HCT116 (cell line): Measurements from ENCODE around the gene SHANK3. TPM values are rescaled to one million over a fixed set of nuclear protein-coding genes. Genes with fewer than 3 reads are reported as not detected.

ENCODE experiments used
- ATAC-seq: fragments of 200-7000 bp; cut with Tn5 transposase; 2 replicates; pipeline ENCODE4 v1.9.1; 2020; ENCODE audit warnings: mild to moderate bottlenecking, moderate library complexity
- BruUV-seq: library from RNA; stranded (reverse); fragments of 400-500 nt; replicated peaks from 2 replicates; lab custom pipeline; 2021; lab: Mats Ljungman, UMichigan
- CTCF ChIA-PET: fragments of 300-600 bp; sonication (Branson Sonifier 250); formaldehyde crosslinking; loops from one replicate; lab custom pipeline; 2021; ENCODE audit warnings: antibody characterized with exemption; lab: Charles Lee
- POLR2A ChIA-PET: fragments of 300-600, 350-600 bp; sonication (Branson Sonifier 250); formaldehyde crosslinking; loops from one replicate; lab custom pipeline; 2021; ENCODE audit warnings: antibody characterized with exemption; lab: Charles Lee
- RAD21 ChIA-PET, 2 experiments: fragments of 300-600 bp; sonication (Branson Sonifier 250); formaldehyde crosslinking; loops; one replicate each; lab custom pipeline; 2023; ENCODE audit warnings: low total read pairs in 2 of 2; ENCODE audit not compliant: uncharacterized antibody in 2 of 2, unreplicated experiment in 2 of 2, low non-redundant PET in 1 of 2; lab: Charles Lee
- DNase-seq: peaks from one replicate; pipeline ENCODE4 v3.0.0-alpha.2; 2010; ENCODE audit warnings: low read depth, low spot score
- H2AFZ ChIP-seq: fragments of 200-600 bp; shearing (Covaris generic), sonication (generic); 2 replicates; pipeline ENCODE4 v1.6.1; 2017; ENCODE audit warnings: low read depth, mixed run types, mixed read lengths, antibody characterized with exemption, low read length; ENCODE audit not compliant: poor library complexity, severe bottlenecking
- H3K27ac ChIP-seq: 2 replicates; pipeline ENCODE4 v1.5.1; 2012; ENCODE audit warnings: low read depth, low read length
- H3K27me3 ChIP-seq: fragments of 200-600 bp; sonication (generic); 2 replicates; pipeline ENCODE4 v1.6.1; 2016; ENCODE audit warnings: mixed run types, low read length, mixed read lengths; ENCODE audit not compliant: insufficient read depth
- H3K36me3 ChIP-seq, 2 experiments: fragments of 200-500 bp in 1 of 2; fragments of 200-600 bp in 1 of 2; sonication (Bioruptor generic) in 1 of 2; sonication (generic) in 1 of 2; 2 replicates each; pipeline versions ENCODE4 v1.5.1 to v1.6.1; 2014 to 2016; ENCODE audit warnings: low read length in 2 of 2, inconsistent platforms in 1 of 2, mixed read lengths in 1 of 2, mixed run types in 1 of 2; ENCODE audit not compliant: insufficient read depth in 2 of 2, control insufficient read depth in 1 of 2
- H3K4me1 ChIP-seq, 2 experiments: fragments of 200-600 bp in 1 of 2; sonication (generic) in 1 of 2; 2 replicates each; pipeline versions ENCODE4 v1.5.1 to v1.6.1; 2012 to 2017; ENCODE audit warnings: low read length in 2 of 2, inconsistent platforms in 1 of 2, mild to moderate bottlenecking in 1 of 2, mixed read lengths in 1 of 2, mixed run types in 1 of 2, moderate library complexity in 1 of 2; ENCODE audit not compliant: insufficient read depth in 2 of 2, control insufficient read depth in 1 of 2
- H3K4me2 ChIP-seq: fragments of 200-600 bp; sonication (generic); 2 replicates; pipeline ENCODE4 v1.6.1; 2017; ENCODE audit warnings: mixed run types, low read length, mixed read lengths
- H3K4me3 ChIP-seq, 2 experiments: fragments of 200-600 bp in 1 of 2; sonication (generic) in 1 of 2; replicated peaks in 1 of 2; 2 replicates each; pipeline ENCODE4 v1.5.1; 2011 to 2016; ENCODE audit warnings: low read length in 2 of 2, control low read depth in 1 of 2, low read depth in 1 of 2, mild to moderate bottlenecking in 1 of 2, mixed read lengths in 1 of 2, mixed run types in 1 of 2
- H3K79me2 ChIP-seq: fragments of 200-600 bp; sonication (generic); 2 replicates; pipeline ENCODE4 v1.6.1; 2017; ENCODE audit warnings: mild to moderate bottlenecking, mixed run types, low read length, moderate library complexity, mixed read lengths; ENCODE audit not compliant: insufficient read depth
- H3K9ac ChIP-seq: fragments of 200-600 bp; sonication (generic); 2 replicates; pipeline ENCODE4 v1.6.1; 2016; ENCODE audit warnings: low read length, mixed read lengths
- H3K9me2 ChIP-seq: fragments of 200-600 bp; sonication (generic), shearing (Covaris generic); 2 replicates; pipeline ENCODE4 v1.6.1; 2017; ENCODE audit warnings: mixed run types, mild to moderate bottlenecking, moderate library complexity; ENCODE audit not compliant: insufficient read depth
- H3K9me3 ChIP-seq, 2 experiments: fragments of 200-500 bp in 1 of 2; fragments of 200-600 bp in 1 of 2; sonication (Bioruptor generic) in 1 of 2; sonication (generic) in 1 of 2; 2 replicates each; pipeline ENCODE4 v1.6.1; 2014 to 2017; ENCODE audit warnings: low read length in 2 of 2, mixed read lengths in 2 of 2, inconsistent platforms in 1 of 2, low read depth in 1 of 2, mild to moderate bottlenecking in 1 of 2, mixed run types in 1 of 2, moderate library complexity in 1 of 2; ENCODE audit not compliant: control insufficient read depth in 1 of 2, insufficient read depth in 1 of 2
- H4K20me1 ChIP-seq: fragments of 200-600 bp; sonication (generic), shearing (Covaris generic); 2 replicates; pipeline ENCODE4 v1.6.1; 2017; ENCODE audit warnings: mixed run types, mild to moderate bottlenecking, moderate library complexity; ENCODE audit not compliant: insufficient read depth
- CBX3 ChIP-seq: IDR thresholded peaks from 2 replicates; pipeline ENCODE4 v1.6.1; 2012; ENCODE audit warnings: low read depth
- CEBPB ChIP-seq: IDR thresholded peaks from 2 replicates; pipeline ENCODE4 v1.6.1; 2012; ENCODE audit warnings: low read depth
- ELF1 ChIP-seq: IDR thresholded peaks from 2 replicates; pipeline ENCODE4 v1.6.1; 2012; ENCODE audit warnings: low read depth, borderline replicate concordance
- EZH2 ChIP-seq: fragments of 200-600 bp; sonication (generic); IDR thresholded peaks from 2 replicates; pipeline ENCODE4 v1.6.1; 2017; ENCODE audit warnings: antibody characterized with exemption, mixed run types
- EZH2phosphoT487 ChIP-seq: fragments of 200-600 bp; IDR thresholded peaks from 2 replicates; pipeline ENCODE4 v1.6.1; 2018; ENCODE audit warnings: antibody characterized with exemption, borderline replicate concordance
- FOSL1 ChIP-seq: IDR thresholded peaks from 2 replicates; pipeline ENCODE4 v1.6.1; 2012; ENCODE audit warnings: low read depth
- JUND ChIP-seq: IDR thresholded peaks from 2 replicates; pipeline ENCODE4 v1.6.1; 2012
- POLR2A ChIP-seq: IDR thresholded peaks from 2 replicates; pipeline ENCODE4 v1.7.0; 2011; ENCODE audit warnings: borderline replicate concordance; ENCODE audit not compliant: insufficient read depth, insufficient read length; ENCODE audit errors: extremely low read depth
- POLR2AphosphoS5 ChIP-seq: IDR thresholded peaks from 2 replicates; pipeline ENCODE4 v1.6.1; 2011; ENCODE audit warnings: mild to moderate bottlenecking, low read depth, low read length, moderate library complexity
- SIN3A ChIP-seq: IDR thresholded peaks from 2 replicates; pipeline ENCODE4 v1.6.1; 2012; ENCODE audit warnings: low read depth
- SP1 ChIP-seq: IDR thresholded peaks from 2 replicates; pipeline ENCODE4 v1.6.1; 2012; ENCODE audit warnings: low read depth
- SRF ChIP-seq: IDR thresholded peaks from 2 replicates; pipeline ENCODE4 v1.6.1; 2012; ENCODE audit warnings: low read depth
- TCF7L2 ChIP-seq: IDR thresholded peaks from 2 replicates; pipeline ENCODE4 v1.7.0; 2011; ENCODE audit warnings: borderline replicate concordance, inconsistent platforms; ENCODE audit not compliant: insufficient read depth, insufficient read length; ENCODE audit errors: extremely low read depth
- YY1 ChIP-seq: IDR thresholded peaks from 2 replicates; pipeline ENCODE4 v1.6.1; 2011; ENCODE audit warnings: low read length, low read depth, moderate library complexity, mild to moderate bottlenecking; ENCODE audit not compliant: insufficient replicate concordance; ENCODE audit errors: extremely low read depth
- ZFX ChIP-seq: fragments of 450-650 bp; IDR thresholded peaks from 2 replicates; pipeline ENCODE4 v1.6.1; 2017
- ZNF274 ChIP-seq: fragments of 200-500 bp; sonication (Bioruptor generic); IDR thresholded peaks from 2 replicates; pipeline ENCODE4 v1.6.1; 2014; ENCODE audit warnings: mild to moderate bottlenecking, low read depth, low read length, inconsistent platforms
- intact Hi-C: fragments of 100-400 bp; cut with micrococcal nuclease; formaldehyde crosslinking; loops from 2 replicates; pipeline ENCODE4 v1.10.0; 2022
- total RNA-seq: library from RNA; stranded (reverse); gene quantifications from one replicate; pipeline ENCODE4 v1.2.1, GENCODE V29; 2021; ENCODE audit not compliant: unreplicated experiment
- TF ChIP-seq, protein P1 (sequence below), 3 experiments: fragments of 200-600 bp in 1 of 3; sonication (generic) in 1 of 3; IDR thresholded peaks in 2 of 3; conservative IDR thresholded peaks in 1 of 3; 2 replicates each; pipeline ENCODE4 v1.5.1; 2012 to 2017; ENCODE audit warnings: low read depth in 2 of 3, low read length in 2 of 3, antibody characterized with exemption in 1 of 3, borderline replicate concordance in 1 of 3, control low read depth in 1 of 3, mild to moderate bottlenecking in 1 of 3, mixed read lengths in 1 of 3, mixed run types in 1 of 3, moderate library complexity in 1 of 3; ENCODE audit not compliant: insufficient read depth in 1 of 3
- TF ChIP-seq, protein P2 (sequence below): IDR thresholded peaks from 2 replicates; pipeline ENCODE4 v1.6.1; 2012
- TF ChIP-seq, protein P3 (sequence below): IDR thresholded peaks from 2 replicates; pipeline ENCODE4 v1.6.1; 2011; ENCODE audit warnings: mild to moderate bottlenecking, low read length, moderate library complexity; ENCODE audit not compliant: insufficient replicate concordance; ENCODE audit errors: extremely low read depth

SHANK3 gene
- total RNA-seq, 1 experiment from 2014 or later: 16.0 TPM

DNA sequence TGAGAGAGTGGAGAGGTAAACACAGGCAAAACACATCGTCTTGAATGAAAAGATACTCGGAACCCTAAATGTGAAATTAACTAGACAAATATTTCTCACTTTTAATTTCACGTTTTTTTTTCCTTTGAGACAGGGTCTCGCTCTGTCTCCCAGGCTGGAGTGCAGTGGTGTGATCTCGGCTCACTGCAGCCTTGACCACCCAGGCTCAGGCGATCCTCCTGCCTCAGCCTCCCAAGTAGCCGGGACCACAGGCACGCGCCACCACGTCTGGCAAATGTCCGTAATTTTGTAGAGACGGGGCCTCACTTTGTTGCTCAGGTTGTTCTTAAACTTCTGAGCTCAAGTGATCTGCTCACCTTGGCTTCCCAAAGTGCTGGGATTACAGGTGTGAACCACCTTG lies 7.4 kb upstream of the SHANK3 start:
- CTCF ChIA-PET: no interaction called here
- no peaks in the 10 kb centered on the region for H3K27me3 ChIP-seq
- H3K9me3 ChIP-seq: no peaks in the 10 kb centered on the region
- TF ChIP-seq CEBPB (no peak), SP1 (no peak), POLR2A (no peak), ZFX (no peak), ELF1 (no peak), SIN3A (no peak), YY1 (no peak), ZNF274 (no peak), TCF7L2 (no peak), EZH2phosphoT487 (no peak), SRF (no peak), JUND (no peak), CBX3 (no peak), EZH2 (no peak), POLR2AphosphoS5 (no peak), FOSL1 (no peak)
- TF ChIP-seq, protein P1, sequence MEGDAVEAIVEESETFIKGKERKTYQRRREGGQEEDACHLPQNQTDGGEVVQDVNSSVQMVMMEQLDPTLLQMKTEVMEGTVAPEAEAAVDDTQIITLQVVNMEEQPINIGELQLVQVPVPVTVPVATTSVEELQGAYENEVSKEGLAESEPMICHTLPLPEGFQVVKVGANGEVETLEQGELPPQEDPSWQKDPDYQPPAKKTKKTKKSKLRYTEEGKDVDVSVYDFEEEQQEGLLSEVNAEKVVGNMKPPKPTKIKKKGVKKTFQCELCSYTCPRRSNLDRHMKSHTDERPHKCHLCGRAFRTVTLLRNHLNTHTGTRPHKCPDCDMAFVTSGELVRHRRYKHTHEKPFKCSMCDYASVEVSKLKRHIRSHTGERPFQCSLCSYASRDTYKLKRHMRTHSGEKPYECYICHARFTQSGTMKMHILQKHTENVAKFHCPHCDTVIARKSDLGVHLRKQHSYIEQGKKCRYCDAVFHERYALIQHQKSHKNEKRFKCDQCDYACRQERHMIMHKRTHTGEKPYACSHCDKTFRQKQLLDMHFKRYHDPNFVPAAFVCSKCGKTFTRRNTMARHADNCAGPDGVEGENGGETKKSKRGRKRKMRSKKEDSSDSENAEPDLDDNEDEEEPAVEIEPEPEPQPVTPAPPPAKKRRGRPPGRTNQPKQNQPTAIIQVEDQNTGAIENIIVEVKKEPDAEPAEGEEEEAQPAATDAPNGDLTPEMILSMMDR (IDR thresholded peaks at IDR 0.05 in 2 of 3, conservative IDR thresholded peaks at IDR 0.05 in 1 of 3; ENCODE audit: borderline replicate concordance in 1 of 3, insufficient read depth in 1 of 3, low read depth in 2 of 3, low read length in 2 of 3): no peak
- TF ChIP-seq, protein P2, sequence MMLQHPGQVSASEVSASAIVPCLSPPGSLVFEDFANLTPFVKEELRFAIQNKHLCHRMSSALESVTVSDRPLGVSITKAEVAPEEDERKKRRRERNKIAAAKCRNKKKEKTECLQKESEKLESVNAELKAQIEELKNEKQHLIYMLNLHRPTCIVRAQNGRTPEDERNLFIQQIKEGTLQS: no peak
- TF ChIP-seq, protein P3, sequence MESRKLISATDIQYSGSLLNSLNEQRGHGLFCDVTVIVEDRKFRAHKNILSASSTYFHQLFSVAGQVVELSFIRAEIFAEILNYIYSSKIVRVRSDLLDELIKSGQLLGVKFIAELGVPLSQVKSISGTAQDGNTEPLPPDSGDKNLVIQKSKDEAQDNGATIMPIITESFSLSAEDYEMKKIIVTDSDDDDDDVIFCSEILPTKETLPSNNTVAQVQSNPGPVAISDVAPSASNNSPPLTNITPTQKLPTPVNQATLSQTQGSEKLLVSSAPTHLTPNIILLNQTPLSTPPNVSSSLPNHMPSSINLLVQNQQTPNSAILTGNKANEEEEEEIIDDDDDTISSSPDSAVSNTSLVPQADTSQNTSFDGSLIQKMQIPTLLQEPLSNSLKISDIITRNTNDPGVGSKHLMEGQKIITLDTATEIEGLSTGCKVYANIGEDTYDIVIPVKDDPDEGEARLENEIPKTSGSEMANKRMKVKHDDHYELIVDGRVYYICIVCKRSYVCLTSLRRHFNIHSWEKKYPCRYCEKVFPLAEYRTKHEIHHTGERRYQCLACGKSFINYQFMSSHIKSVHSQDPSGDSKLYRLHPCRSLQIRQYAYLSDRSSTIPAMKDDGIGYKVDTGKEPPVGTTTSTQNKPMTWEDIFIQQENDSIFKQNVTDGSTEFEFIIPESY: no peak
- POLR2A ChIA-PET: no interaction called here
- no TSS peak for BruUV-seq
- no peak overlapping the region for H3K4me3 ChIP-seq
- no peaks in the 10 kb centered on the region for H3K36me3 ChIP-seq
- ATAC-seq (no peak), DNase-seq (no peak)
- H3K79me2 ChIP-seq: no peaks in the 10 kb centered on the region
- no peaks in the 10 kb centered on the region for H3K9me2 ChIP-seq
- H3K4me1 ChIP-seq: no peaks in the 10 kb centered on the region
- H2AFZ ChIP-seq: no peak overlapping the region
- intact Hi-C loops: no loop called here
- H3K27ac ChIP-seq: no peak overlapping the region
- no peak overlapping the region for H3K9ac ChIP-seq
- RAD21 ChIA-PET: no interaction called here
- no peaks in the 10 kb centered on the region for H4K20me1 ChIP-seq
- no peak overlapping the region for H3K4me2 ChIP-seq
